HEK293 (cell line): Measurements from ENCODE around the gene CDC14A.

Experiments
- CTCF ChIA-PET: fragments of 350-600 bp; formaldehyde crosslinking; extraction: SDS; loops from one replicate; lab custom pipeline; 2021; ENCODE audit warnings: antibody characterized with exemption; lab: Yijun Ruan, JAX
- POLR2A ChIA-PET: fragments of 300-600 bp; formaldehyde crosslinking; extraction: SDS; loops from one replicate; lab custom pipeline; 2020; ENCODE audit warnings: antibody characterized with exemption, inconsistent platforms; lab: Yijun Ruan, JAX
- H3K27ac ChIP-seq: fragments of 200-500 bp; sonication (Bioruptor generic); 2 replicates; pipeline ENCODE4 v1.5.1; 2014; ENCODE audit warnings: low read depth, low read length, control low read depth, inconsistent platforms; ENCODE audit errors: extremely low read depth
- H3K36me3 ChIP-seq, 2 experiments: fragments of 200-500 bp in 1 of 2; sonication (Bioruptor generic) in 1 of 2; 1 replicate in 1 of 2; 2 replicates in 1 of 2; pipeline ENCODE4 v1.5.1; 2014 to 2017; ENCODE audit warnings: inconsistent platforms in 2 of 2, low read length in 2 of 2; ENCODE audit not compliant: control insufficient read depth in 2 of 2, insufficient read depth in 1 of 2
- H3K4me1 ChIP-seq: fragments of 200-500 bp; sonication (Bioruptor generic); 2 replicates; pipeline ENCODE4 v1.5.1; 2014; ENCODE audit warnings: mild to moderate bottlenecking, low read length, inconsistent platforms; ENCODE audit not compliant: control insufficient read depth, insufficient read depth
- H3K4me3 ChIP-seq: 2 replicates; pipeline ENCODE4 v1.5.1; 2011; ENCODE audit warnings: low read depth, mild to moderate bottlenecking, control low read depth, low read length, moderate library complexity
- H3K9me3 ChIP-seq: fragments of 200-500 bp; sonication (Bioruptor generic); 2 replicates; pipeline ENCODE4 v1.5.1; 2014; ENCODE audit warnings: low read depth, low read length, inconsistent platforms; ENCODE audit not compliant: control insufficient read depth, insufficient read depth
- GFI1B ChIP-seq: fragments of 450-650 bp; formaldehyde crosslinking; IDR thresholded peaks from 2 replicates; pipeline ENCODE4 v1.5.1; 2016; ENCODE audit warnings: missing biosample characterization, missing genetic modification characterization
- KLF9 ChIP-seq: fragments of 450-650 bp; formaldehyde crosslinking; IDR thresholded peaks from 2 replicates; pipeline ENCODE4 v1.5.1; 2016; ENCODE audit warnings: missing biosample characterization, missing genetic modification characterization, low read depth
- SALL2 ChIP-seq: fragments of 450-650 bp; formaldehyde crosslinking; IDR thresholded peaks from 2 replicates; pipeline ENCODE4 v1.5.0; 2017; ENCODE audit warnings: missing biosample characterization, mild to moderate bottlenecking, missing genetic modification characterization, borderline replicate concordance
- ZBTB17 ChIP-seq: fragments of 450-650 bp; formaldehyde crosslinking; IDR thresholded peaks from 2 replicates; pipeline ENCODE4 v1.5.1; 2016; ENCODE audit warnings: missing biosample characterization, missing genetic modification characterization
- ZBTB48 ChIP-seq: fragments of 450-650 bp; formaldehyde crosslinking; IDR thresholded peaks from 2 replicates; pipeline ENCODE4 v1.5.1; 2016; ENCODE audit warnings: missing biosample characterization, missing genetic modification characterization
- ZNF214 ChIP-seq: fragments of 450-650 bp; formaldehyde crosslinking; IDR thresholded peaks from 2 replicates; pipeline ENCODE4 v1.5.1; 2017; ENCODE audit warnings: missing biosample characterization, mild to moderate bottlenecking, missing genetic modification characterization, borderline replicate concordance
- ZNF239 ChIP-seq: fragments of 450-650 bp; formaldehyde crosslinking; IDR thresholded peaks from 2 replicates; pipeline ENCODE4 v1.5.1; 2016; ENCODE audit warnings: missing biosample characterization, missing genetic modification characterization
- ZNF274 ChIP-seq, 2 experiments: fragments of 200-500 bp in 1 of 2; fragments of 450-650 bp in 1 of 2; sonication (Bioruptor generic) in 1 of 2; formaldehyde crosslinking in 1 of 2; IDR thresholded peaks; 2 replicates each; pipeline versions ENCODE4 v1.5.1 to v1.6.1; 2014 to 2016; ENCODE audit warnings: borderline replicate concordance in 1 of 2, inconsistent platforms in 1 of 2, low read length in 1 of 2, missing biosample characterization in 1 of 2, missing genetic modification characterization in 1 of 2
- ZNF292 ChIP-seq: fragments of 450-650 bp; formaldehyde crosslinking; IDR thresholded peaks from 2 replicates; pipeline ENCODE4 v1.5.1; 2016; ENCODE audit warnings: low read depth, missing biosample characterization, missing genetic modification characterization, borderline replicate concordance
- ZNF335 ChIP-seq: fragments of 450-650 bp; formaldehyde crosslinking; conservative IDR thresholded peaks from 2 replicates; pipeline ENCODE4 v1.5.1; 2016; ENCODE audit warnings: missing biosample characterization, missing genetic modification characterization
- ZNF416 ChIP-seq: fragments of 450-650 bp; formaldehyde crosslinking; IDR thresholded peaks from 2 replicates; pipeline ENCODE4 v1.5.1; 2016; ENCODE audit warnings: missing biosample characterization, missing genetic modification characterization
- ZNF560 ChIP-seq: fragments of 450-650 bp; formaldehyde crosslinking; IDR thresholded peaks from 2 replicates; pipeline ENCODE4 v1.5.1; 2017; ENCODE audit warnings: missing biosample characterization, missing genetic modification characterization, borderline replicate concordance
- ZNF621 ChIP-seq: fragments of 450-650 bp; formaldehyde crosslinking; IDR thresholded peaks from 2 replicates; pipeline ENCODE4 v1.5.1; 2017; ENCODE audit warnings: missing biosample characterization, missing genetic modification characterization
- ZNF670 ChIP-seq: fragments of 450-650 bp; formaldehyde crosslinking; IDR thresholded peaks from 2 replicates; pipeline ENCODE4 v1.5.1; 2016; ENCODE audit warnings: missing biosample characterization, missing genetic modification characterization, low read depth
- ZNF791 ChIP-seq: fragments of 450-650 bp; formaldehyde crosslinking; IDR thresholded peaks from 2 replicates; pipeline ENCODE4 v1.5.1; 2016; ENCODE audit warnings: missing biosample characterization, missing genetic modification characterization
- TF ChIP-seq, protein P1 (sequence below): fragments of 450-650 bp; formaldehyde crosslinking; IDR thresholded peaks from 2 replicates; pipeline ENCODE4 v1.5.1; 2017; ENCODE audit warnings: missing biosample characterization, missing genetic modification characterization
- TF ChIP-seq, protein P2 (sequence below): fragments of 450-650 bp; formaldehyde crosslinking; IDR thresholded peaks from 2 replicates; pipeline ENCODE4 v1.5.1; 2017; ENCODE audit warnings: missing biosample characterization, missing genetic modification characterization
- TF ChIP-seq, protein P3 (sequence below): IDR thresholded peaks from 2 replicates; pipeline ENCODE4 v1.6.1; 2011; ENCODE audit warnings: mild to moderate bottlenecking, low read depth, low read length, borderline replicate concordance

CDC14A gene

DNA sequence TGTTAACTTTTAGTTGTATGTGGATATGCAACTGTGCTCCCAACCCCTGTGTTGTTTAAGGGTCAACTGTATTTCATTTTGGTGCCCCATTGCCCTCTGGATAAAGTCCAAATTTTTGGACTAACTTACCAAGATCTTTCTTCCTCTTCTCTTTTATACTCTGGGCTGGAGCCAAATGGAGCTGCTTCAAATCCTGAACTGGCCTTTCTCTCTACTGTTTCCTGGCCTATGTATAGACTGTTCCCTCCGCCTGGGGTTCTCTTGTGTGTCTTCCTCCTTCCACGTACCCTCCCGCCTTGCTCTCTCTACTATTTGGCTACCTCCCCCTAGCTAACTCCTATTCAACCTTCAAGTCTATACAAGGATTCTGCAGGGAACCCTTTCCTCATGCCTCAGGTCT, 8.4 kb upstream of the CDC14A start:
- H3K36me3 ChIP-seq = no peaks in the 10 kb centered on the region
- H3K9me3 ChIP-seq = no peaks in the 10 kb centered on the region
- no peak for TF ChIP-seq ZNF239 (tag by site-specific recombination)
- TF ChIP-seq, protein P1, sequence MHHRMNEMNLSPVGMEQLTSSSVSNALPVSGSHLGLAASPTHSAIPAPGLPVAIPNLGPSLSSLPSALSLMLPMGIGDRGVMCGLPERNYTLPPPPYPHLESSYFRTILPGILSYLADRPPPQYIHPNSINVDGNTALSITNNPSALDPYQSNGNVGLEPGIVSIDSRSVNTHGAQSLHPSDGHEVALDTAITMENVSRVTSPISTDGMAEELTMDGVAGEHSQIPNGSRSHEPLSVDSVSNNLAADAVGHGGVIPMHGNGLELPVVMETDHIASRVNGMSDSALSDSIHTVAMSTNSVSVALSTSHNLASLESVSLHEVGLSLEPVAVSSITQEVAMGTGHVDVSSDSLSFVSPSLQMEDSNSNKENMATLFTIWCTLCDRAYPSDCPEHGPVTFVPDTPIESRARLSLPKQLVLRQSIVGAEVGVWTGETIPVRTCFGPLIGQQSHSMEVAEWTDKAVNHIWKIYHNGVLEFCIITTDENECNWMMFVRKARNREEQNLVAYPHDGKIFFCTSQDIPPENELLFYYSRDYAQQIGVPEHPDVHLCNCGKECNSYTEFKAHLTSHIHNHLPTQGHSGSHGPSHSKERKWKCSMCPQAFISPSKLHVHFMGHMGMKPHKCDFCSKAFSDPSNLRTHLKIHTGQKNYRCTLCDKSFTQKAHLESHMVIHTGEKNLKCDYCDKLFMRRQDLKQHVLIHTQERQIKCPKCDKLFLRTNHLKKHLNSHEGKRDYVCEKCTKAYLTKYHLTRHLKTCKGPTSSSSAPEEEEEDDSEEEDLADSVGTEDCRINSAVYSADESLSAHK (tag by site-specific recombination) = no peak
- TF ChIP-seq, protein P2, sequence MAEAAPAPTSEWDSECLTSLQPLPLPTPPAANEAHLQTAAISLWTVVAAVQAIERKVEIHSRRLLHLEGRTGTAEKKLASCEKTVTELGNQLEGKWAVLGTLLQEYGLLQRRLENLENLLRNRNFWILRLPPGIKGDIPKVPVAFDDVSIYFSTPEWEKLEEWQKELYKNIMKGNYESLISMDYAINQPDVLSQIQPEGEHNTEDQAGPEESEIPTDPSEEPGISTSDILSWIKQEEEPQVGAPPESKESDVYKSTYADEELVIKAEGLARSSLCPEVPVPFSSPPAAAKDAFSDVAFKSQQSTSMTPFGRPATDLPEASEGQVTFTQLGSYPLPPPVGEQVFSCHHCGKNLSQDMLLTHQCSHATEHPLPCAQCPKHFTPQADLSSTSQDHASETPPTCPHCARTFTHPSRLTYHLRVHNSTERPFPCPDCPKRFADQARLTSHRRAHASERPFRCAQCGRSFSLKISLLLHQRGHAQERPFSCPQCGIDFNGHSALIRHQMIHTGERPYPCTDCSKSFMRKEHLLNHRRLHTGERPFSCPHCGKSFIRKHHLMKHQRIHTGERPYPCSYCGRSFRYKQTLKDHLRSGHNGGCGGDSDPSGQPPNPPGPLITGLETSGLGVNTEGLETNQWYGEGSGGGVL (tag by site-specific recombination) = no peak
- no peak for TF ChIP-seq ZNF292 (tag by site-specific recombination)
- TF ChIP-seq GFI1B (tag by site-specific recombination) = no peak
- no peak for TF ChIP-seq ZNF274 (IDR thresholded peaks at IDR 0.05; ENCODE audit: low read length)
- TF ChIP-seq ZNF274 (tag by site-specific recombination; IDR thresholded peaks at IDR 0.05; ENCODE audit: borderline replicate concordance) = no peak
- no peak for TF ChIP-seq ZBTB48 (tag by site-specific recombination)
- no peak for TF ChIP-seq ZNF416 (tag by site-specific recombination)
- TF ChIP-seq ZNF791 (tag by site-specific recombination) = no peak
- no peak for TF ChIP-seq SALL2 (tag by site-specific recombination)
- TF ChIP-seq ZNF214 (tag by site-specific recombination) = no peak
- TF ChIP-seq, protein P3, sequence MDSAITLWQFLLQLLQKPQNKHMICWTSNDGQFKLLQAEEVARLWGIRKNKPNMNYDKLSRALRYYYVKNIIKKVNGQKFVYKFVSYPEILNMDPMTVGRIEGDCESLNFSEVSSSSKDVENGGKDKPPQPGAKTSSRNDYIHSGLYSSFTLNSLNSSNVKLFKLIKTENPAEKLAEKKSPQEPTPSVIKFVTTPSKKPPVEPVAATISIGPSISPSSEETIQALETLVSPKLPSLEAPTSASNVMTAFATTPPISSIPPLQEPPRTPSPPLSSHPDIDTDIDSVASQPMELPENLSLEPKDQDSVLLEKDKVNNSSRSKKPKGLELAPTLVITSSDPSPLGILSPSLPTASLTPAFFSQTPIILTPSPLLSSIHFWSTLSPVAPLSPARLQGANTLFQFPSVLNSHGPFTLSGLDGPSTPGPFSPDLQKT = no peak
- no peak for TF ChIP-seq ZNF621 (tag by site-specific recombination)
- TF ChIP-seq ZNF560 = no peak
- no peak overlapping the region for H3K27ac ChIP-seq
- ChIA-PET POLR2A (no interaction called here), CTCF (no interaction called here)
- no peaks in the 10 kb centered on the region for H3K4me1 ChIP-seq
- H3K4me3 ChIP-seq = no peak overlapping the region

DNA sequence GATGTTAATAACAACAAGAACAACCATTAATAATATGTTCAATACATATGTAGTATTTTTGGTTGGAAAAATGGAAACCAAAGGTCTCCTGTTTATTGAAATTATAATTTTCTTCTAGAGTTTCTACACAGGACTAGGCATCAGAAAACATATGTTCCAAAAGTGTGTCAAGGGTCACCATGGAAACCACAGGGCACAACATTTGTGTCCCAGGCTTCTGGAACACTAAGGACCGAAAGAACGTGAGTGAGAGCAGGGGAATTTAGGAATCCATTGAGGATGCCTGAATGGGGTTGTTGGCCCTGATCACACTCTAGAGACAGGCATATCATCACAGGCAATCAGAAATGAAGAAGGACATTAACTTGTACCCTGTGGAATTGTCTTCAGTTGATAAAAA, 7.5 kb upstream of the CDC14A start:
- H3K4me1 ChIP-seq = no peaks in the 10 kb centered on the region
- no peak overlapping the region for H3K27ac ChIP-seq
- POLR2A ChIA-PET = no interaction called here
- H3K9me3 ChIP-seq = no peaks in the 10 kb centered on the region
- H3K4me3 ChIP-seq = no peak overlapping the region
- peak; percentile 43; the same call in 1 of the 2 replicates for TF ChIP-seq ZBTB17 (tag by site-specific recombination)
- TF ChIP-seq ZNF670 (tag by site-specific recombination) = no peak
- TF ChIP-seq KLF9 = no peak
- peak; percentile 34; the same call in 1 of the 2 replicates for TF ChIP-seq ZNF335 (tag by site-specific recombination)
- H3K36me3 ChIP-seq = no peaks in the 10 kb centered on the region
- CTCF ChIA-PET = no interaction called here
